Amniotic stem cell (primary cell): ENCODE results near the gene RPS14.

Source experiments
- DNase-seq: peaks from one replicate; lab custom pipeline; 2025; lab: John Stamatoyannopoulos, UW

RPS14 gene

GRCh38 chr5:150449517-150450339 is at the start of gene RPS14:
TSS of gene RPS14 (minus strand) at chr5:150449739. CDS start at chr5:150447733, 2,006 bp downstream.
- DNase-seq, result peak; percentile 59

DNA sequence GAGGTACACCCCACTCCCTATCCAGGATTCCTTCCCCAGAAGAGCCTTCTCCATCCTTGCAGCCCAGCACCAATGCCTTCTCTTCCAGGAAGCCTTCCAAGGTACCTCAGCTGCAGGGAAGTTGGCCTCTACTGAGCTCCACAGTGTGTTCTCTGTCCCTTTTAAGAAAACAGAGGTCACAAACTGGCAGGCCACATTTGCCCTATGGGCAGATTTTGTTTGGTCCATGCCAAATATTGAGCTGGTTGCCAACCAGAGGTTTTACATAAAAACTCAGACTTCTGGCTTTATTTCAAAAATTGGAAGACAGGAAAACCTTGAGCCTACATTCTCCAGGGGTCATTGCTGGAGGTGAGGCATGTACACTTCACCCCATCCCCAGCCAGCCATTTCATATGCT is 49.4 kb upstream of the RPS14 start:
- DNase-seq, result no peak

- no peak for DNase-seq
Measured at GRCh38 chr5:150498501-150498900, 49.0 kb upstream of the RPS14 start.

GRCh38 chr5:150497989-150498317 is 48.4 kb upstream of the RPS14 start:
- DNase-seq, result no peak

- peak; percentile 92 for DNase-seq
Measured at GRCh38 chr5:150497274-150497988, 47.9 kb upstream of the RPS14 start.

DNA sequence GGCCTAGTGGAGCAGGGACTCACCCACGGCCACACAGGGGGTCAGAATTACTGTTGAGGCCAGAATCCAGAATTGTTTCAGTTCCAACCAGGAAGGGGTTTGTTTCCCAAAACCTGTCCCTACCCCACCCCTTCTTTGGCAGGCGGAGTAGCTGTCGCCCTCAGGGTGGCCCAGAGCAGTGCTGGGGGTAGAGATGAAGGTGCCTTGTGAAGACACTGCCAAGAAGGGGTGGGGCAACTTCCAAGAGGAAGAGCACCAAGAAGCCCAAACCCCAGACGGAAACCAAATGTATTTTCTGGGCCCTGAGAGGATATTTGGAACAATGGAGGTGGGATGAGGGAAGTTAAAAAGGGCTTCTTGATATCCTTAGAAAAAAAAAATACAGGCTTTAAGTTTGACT is 47.0 kb upstream of the RPS14 start:
- DNase-seq, result no peak

DNA sequence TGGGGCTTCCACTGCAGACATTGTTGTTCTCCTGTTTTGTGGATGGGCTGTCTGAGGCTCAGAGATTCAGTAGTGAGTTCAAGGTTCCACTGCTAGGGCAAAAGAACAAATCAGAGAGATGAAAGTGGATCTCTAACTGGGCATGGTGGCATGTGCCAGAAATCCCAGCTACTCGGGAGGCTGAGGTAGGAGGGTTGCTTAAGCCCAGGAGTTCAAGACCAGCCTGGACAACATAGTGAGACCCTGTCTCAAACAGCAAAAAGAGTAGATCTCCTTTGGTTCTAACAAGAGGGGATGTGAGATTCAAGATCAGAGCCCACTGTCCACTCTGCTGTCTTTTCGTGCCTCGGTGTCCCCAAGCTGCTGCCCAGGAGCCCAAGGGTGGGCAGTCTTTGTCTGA is 46.6 kb upstream of the RPS14 start:
- DNase-seq, result no peak

GRCh38 chr5:150492621-150493020 is 43.1 kb upstream of the RPS14 start:
- no peak for DNase-seq

GRCh38 chr5:150491876-150492275 is 42.3 kb upstream of the RPS14 start:
- no peak for DNase-seq

DNA sequence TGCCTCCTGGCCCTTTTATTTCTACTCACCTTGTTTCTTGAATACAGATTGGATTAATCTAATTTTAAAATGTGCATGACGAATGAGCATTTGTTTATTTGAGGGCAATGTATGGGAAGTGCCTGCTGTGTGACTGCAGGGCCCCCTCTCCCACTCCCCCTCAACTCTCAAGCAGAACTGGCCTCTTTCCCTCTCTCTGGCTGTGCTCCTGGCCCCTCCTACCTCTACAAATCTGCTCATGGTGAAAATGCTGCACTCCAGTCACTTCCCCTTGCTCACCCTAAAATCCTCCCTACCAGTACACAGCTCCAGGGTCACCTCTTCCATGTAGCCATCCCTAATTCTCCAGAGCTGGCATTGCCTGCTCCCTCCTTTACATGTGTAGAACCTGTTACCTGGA is 41.2 kb upstream of the RPS14 start:
- no peak for DNase-seq

- DNase-seq, result no peak
Measured at GRCh38 chr5:150490296-150490669, 40.7 kb upstream of the RPS14 start.

DNA sequence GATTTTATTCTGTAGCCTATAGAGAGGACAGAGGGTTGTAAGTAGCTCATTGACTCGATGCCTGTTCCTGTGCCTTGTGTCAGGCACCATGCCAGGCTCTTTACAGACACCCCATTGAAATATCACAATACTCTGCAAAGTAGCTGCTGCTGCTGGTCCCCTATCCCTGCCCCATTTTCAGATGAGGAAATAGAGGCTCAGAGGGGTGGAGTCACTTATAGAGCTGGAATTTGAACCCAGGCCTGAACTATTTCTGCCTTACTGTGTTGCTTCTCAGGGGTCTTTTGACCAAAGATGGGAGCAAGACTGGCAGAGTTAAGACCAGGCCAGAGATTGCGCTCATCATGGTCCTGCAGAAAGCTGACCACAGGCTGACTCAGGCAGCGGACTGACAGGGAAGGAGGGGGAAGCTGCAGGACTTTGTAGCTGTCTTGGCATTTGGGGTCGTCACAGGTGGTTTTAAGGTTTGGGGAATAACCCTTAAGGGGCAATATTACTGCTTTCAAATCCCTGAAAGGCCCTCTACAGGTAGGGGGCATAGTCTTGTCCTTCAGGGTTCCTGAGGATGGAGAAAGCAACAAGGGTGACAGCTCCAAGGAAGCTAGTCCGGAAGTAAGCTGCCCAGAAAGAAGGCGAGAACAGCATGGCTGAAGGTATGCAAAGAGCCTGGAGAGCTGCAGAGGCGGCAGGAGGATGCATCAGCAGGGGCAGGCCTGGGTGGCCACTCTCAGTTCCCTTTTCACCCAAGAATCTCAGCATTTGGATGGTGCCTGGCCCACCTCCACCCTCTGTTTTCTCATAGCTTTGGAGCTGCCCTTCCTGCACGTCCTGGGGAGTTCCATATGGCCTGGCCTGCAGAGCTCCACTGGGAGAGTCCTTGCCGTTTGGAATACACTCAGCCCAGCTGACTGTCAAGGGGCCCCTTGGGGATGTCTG is 40.1 kb upstream of the RPS14 start:
- no peak for DNase-seq

DNA sequence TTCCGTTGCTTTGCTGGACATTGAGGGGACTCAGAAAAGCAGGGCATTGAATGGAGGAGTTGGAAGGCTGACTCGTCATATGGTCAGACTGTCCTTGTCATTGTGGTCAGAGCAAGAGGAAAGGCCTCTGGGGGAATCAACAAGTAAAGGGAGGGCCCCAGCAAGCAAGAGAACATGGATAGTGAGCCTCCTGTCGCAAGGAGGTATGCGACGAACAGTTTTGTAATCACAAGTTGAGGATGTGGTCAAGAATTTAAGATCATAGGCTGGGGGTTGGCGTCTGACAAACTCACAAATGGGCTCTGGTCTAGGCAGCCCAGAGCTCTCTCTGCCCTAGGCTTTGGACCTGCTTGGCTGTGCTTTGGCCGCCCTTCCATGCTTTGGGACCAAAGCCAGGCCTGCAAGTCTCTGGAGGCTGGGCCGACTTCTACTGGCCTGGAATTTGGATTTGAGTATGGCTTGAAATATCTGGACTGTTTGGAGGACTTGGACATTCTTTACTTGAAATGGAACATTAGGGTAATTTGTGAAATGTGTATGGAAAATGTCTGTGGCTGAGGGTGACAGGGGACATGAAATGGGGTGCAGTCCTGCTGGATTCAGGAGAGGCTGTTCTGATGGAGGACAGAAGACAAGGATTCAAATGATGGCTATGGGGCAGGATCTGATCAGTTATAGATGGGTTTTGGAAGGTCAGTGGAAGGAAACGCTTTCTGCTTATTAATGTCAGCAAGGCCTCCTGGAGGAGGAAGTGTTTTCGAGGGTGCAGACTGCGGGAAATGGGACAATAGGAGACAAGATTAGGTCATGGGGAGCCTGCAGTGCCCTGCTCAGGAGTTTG is 39.2 kb upstream of the RPS14 start:
- DNase-seq, result no peak

DNA sequence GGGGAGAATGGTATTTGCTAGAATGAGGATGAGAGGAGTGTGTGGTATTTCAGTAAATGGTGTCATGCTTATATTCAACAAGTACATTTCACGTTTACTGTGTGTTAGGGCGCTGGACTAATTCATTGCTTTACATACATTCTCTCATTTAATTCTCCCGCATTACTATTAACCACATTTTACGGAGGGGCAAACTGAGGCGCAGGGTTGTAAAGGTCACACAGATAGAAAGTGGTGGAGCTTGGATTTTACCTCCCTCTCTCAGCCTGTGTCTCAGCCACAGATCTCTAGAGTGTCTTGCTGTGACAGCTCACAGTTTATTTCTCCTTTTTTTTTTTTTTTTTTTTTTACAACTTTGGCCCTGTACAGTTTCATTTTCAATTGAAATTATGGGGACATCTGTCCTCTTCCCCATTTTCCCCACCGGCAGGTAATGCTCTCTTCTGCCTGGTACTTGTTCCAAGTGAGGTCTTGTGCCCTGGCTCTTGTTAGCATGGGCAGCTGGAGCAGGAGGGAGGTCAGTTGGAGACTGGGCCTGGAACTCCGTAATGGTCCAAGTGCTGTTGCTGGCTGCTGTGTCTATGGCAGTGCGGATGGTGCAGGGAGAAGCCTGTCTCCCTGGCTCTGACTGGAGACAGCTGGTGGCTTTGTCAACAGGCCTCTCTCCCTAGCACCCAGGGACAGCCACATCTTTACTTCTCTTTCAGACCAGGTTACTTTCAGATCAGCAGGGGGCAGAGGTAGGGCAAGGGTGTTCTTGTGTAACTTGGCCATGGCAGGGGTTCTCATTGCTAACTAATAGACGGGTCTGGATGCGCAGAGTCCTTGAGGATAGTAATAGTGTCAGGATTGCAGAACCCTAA is 37.9 kb upstream of the RPS14 start:
- no peak for DNase-seq

- no peak for DNase-seq
Measured at GRCh38 chr5:150486402-150487198, 37.1 kb upstream of the RPS14 start.

DNA sequence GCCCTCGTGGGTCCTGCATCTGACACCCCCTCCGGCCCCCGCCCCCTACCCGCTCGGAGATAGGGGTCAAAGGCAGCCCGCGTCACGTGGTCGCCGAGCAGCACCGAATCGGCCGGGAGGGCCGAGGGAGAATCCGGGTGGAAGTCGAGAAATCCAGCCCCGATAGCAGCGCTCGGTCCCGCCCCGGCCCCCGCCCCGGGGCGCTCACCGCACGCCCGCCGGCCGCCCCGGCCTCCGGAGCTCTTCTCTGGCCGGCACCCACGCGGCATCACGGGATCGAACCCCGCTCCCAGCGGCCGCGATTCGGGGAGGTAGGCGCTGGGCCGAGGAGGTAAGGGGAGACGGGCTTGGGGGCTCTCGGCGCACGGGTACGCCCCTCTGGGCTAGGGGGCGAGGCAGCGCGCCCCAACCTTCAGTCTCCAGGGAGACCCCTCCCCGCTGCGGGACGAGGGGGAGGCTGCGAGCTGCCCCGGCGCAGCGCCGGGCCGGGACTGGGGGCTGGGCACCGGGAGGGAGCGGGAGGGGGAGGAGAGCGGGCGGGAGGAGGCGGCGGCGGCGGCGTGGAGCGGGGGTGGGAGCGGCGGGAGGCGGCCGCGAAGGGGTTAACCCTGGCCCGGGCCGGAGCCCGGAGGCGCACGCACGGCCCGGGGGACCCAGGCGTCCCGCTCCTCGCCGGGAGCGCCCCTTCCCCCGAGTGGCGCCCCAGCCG is 36.3 kb upstream of the RPS14 start:
- DNase-seq, result no peak

- no peak for DNase-seq
Measured at GRCh38 chr5:150484964-150485692, 35.6 kb upstream of the RPS14 start.

DNA sequence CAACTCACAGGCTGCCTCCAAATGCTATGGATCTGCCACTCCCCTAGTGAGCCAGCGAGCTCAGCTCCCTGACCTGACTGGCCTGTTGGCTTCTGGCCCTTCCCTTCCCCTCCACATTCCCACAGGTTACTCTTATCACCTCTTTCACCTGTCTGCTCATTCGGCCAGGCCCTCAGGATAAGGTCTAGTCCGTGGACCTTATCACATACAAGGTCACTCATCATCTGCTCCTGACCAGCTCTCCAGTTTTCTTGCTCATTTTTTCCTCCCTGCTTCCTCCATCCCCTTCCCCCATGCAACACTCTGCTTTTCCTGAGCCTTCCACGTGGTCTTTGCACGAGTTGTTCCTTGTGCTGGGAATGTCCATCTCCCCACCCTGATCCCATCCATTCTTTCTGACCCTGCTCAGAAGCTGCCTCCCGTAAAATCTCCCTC is 32.5 kb upstream of the RPS14 start:
- DNase-seq, result no peak

GRCh38 chr5:150481708-150481965 is 32.1 kb upstream of the RPS14 start:
- no peak for DNase-seq
